GM12878 (cell line): Measurements from ENCODE around the gene CADPS. TPM values are rescaled to one million over a fixed set of nuclear protein-coding genes. Genes with fewer than 3 reads are reported as not detected.

Experiments used
- ATAC-seq: fragments of 200-7000 bp; cut with Tn5 transposase; 3 replicates; pipeline ENCODE4 v1.9.1; 2020; ENCODE audit warnings: mild to moderate bottlenecking, moderate library complexity
- Bru-seq: library from RNA; stranded (reverse); fragments of 400-500 nt; gene quantifications from one replicate; lab custom pipeline; 2021; lab: Mats Ljungman, UMichigan
- BruChase-seq, 2 experiments: library from RNA; stranded (reverse); fragments of 400-500 nt; gene quantifications; one replicate each; lab custom pipeline; 2021; lab: Mats Ljungman, UMichigan
- BruUV-seq: library from RNA; stranded (reverse); fragments of 400-500 nt; replicated peaks from 2 replicates; lab custom pipeline; 2021; lab: Mats Ljungman, UMichigan
- CTCF ChIA-PET: fragments of 300-600 bp; sonication (Branson Sonifier 250); formaldehyde crosslinking; extraction: SDS; loops from one replicate; lab custom pipeline; 2021; ENCODE audit warnings: inconsistent platforms; lab: Yijun Ruan, JAX
- POLR2A ChIA-PET: fragments of 350-600 bp; formaldehyde crosslinking; extraction: SDS; loops from one replicate; lab custom pipeline; 2021; ENCODE audit warnings: inconsistent platforms; lab: Charles Lee
- RAD21 ChIA-PET: fragments of 300-600 bp; sonication (Branson Sonifier 250); formaldehyde crosslinking; loops from one replicate; lab custom pipeline; 2023; ENCODE audit warnings: antibody characterized with exemption; ENCODE audit not compliant: unreplicated experiment; lab: Charles Lee
- SMC1A ChIA-PET: fragments of 300-600 bp; sonication (Branson Sonifier 250); formaldehyde crosslinking; loops from one replicate; lab custom pipeline; 2023; ENCODE audit not compliant: unreplicated experiment, uncharacterized antibody; lab: Charles Lee
- DNase-seq: peaks from one replicate; pipeline ENCODE4 v3.0.0-alpha.2; 2011; ENCODE audit warnings: low read depth, low spot score
- FAIRE-seq: peaks from 3 replicates; lab custom pipeline; 2011; peaks lifted over from hg19 to GRCh38; lab: Jason Lieb, UNC
- H2AFZ ChIP-seq: 2 replicates; pipeline ENCODE4 v1.6.0; 2011; ENCODE audit warnings: low read depth, low read length, control low read depth; ENCODE audit not compliant: control insufficient read depth
- H3K27ac ChIP-seq: 2 replicates; pipeline ENCODE4 v1.5.1; 2011; ENCODE audit warnings: control low read depth; ENCODE audit not compliant: control insufficient read depth, insufficient read depth
- H3K27me3 ChIP-seq, 2 experiments: replicated peaks in 1 of 2; 2 replicates each; pipeline versions ENCODE4 v1.6.0 to v1.6.1; 2011; ENCODE audit warnings: low read length in 1 of 2; ENCODE audit not compliant: control insufficient read depth in 2 of 2, insufficient read depth in 2 of 2
- H3K36me3 ChIP-seq, 2 experiments: 2 replicates each; pipeline ENCODE4 v1.5.1; 2011; ENCODE audit warnings: low read length in 1 of 2; ENCODE audit not compliant: control insufficient read depth in 2 of 2, insufficient read depth in 2 of 2
- H3K4me1 ChIP-seq: 2 replicates; pipeline ENCODE4 v1.6.1; 2011; ENCODE audit warnings: mild to moderate bottlenecking, low read length, moderate library complexity, mixed read lengths; ENCODE audit not compliant: control insufficient read depth, insufficient read depth
- H3K4me2 ChIP-seq: 2 replicates; pipeline ENCODE4 v1.6.0; 2011; ENCODE audit warnings: control low read depth; ENCODE audit not compliant: control insufficient read depth, insufficient read depth
- H3K4me3 ChIP-seq: fragments of 200-600 bp; sonication (generic); 2 replicates; pipeline ENCODE4 v1.5.1; 2016
- H3K79me2 ChIP-seq: 2 replicates; pipeline ENCODE4 v1.6.0; 2011; ENCODE audit warnings: low read length; ENCODE audit not compliant: control insufficient read depth, insufficient read depth
- H3K9ac ChIP-seq: 2 replicates; pipeline ENCODE4 v1.8.0; 2011; ENCODE audit warnings: low read length, control low read depth, mixed read lengths; ENCODE audit not compliant: control insufficient read depth, insufficient read depth
- H3K9me3 ChIP-seq: replicated peaks from 3 replicates; pipeline ENCODE4 v1.5.1; 2011; ENCODE audit warnings: mild to moderate bottlenecking, low read length; ENCODE audit not compliant: control insufficient read depth, insufficient read depth
- H4K20me1 ChIP-seq: 2 replicates; pipeline ENCODE4 v1.6.0; 2011; ENCODE audit not compliant: control insufficient read depth, insufficient read depth
- RBBP5 ChIP-seq: fragments of 200-600 bp; sonication (generic); conservative IDR thresholded peaks from 2 replicates; pipeline ENCODE4 v1.6.1; 2016
- SUZ12 ChIP-seq: fragments of 200-600 bp; sonication (generic); IDR thresholded peaks from one replicate; pipeline ENCODE4 v1.6.1; 2018; ENCODE audit warnings: antibody characterized with exemption, mild to moderate bottlenecking; ENCODE audit not compliant: unreplicated experiment
- WGBS: methylation state at CpG from one replicate; pipeline ENCODE4 v1.1.6; 2016; ENCODE audit warnings: low lambda C conversion rate; ENCODE audit not compliant: insufficient replicate concordance, insufficient coverage; ENCODE audit errors: missing lambda C conversion rate; 5-methylcytosine and 5-hydroxymethylcytosine counted together
- in situ Hi-C: fragments of 300-500 bp; cut with MboI; formaldehyde crosslinking; loops from 9 replicates; pipeline ENCODE4 v1.14.3; 2018; ENCODE audit warnings: mixed read lengths
- intact Hi-C: fragments of 100-400 bp; cut with micrococcal nuclease; formaldehyde crosslinking; loops from one replicate; pipeline ENCODE4 v1.14.2; 2022; ENCODE audit not compliant: unreplicated experiment
- long read RNA-seq, 2 experiments: library from polyadenylated mRNA; unstranded; transcript quantifications; one replicate each; pipeline ENCODE4 v2.0.0, GENCODE V29; 2019 to 2020
- polyA minus RNA-seq, 3 experiments: library from RNA; depleted of rRNA, polyadenylated mRNA; stranded (reverse); fragments of >200 nt; gene quantifications; 2 replicates each; pipeline ENCODE4 v1.2.3, GENCODE V29; 2011
- polyA plus RNA-seq, 11 experiments: library from polyadenylated mRNA; depleted of rRNA in 4 of 11; unstranded in 6 of 11; stranded (reverse) in 5 of 11; fragments of >200 nt; fragmentation: Nextera tagmentation in 4 of 11; fragmentation: Illumina TruSeq in 1 of 11; extraction: Ambion mirVana in 4 of 11; extraction: Trizol in 1 of 11; gene quantifications; 1 replicate in 1 of 11; 2 replicates in 10 of 11; pipeline versions ENCODE4 v1.2.1 to v1.2.3, GENCODE V29; 2011 to 2016; ENCODE audit warnings: inconsistent platforms in 2 of 11, missing spikeins in 2 of 11, low read depth in 1 of 11
- total RNA-seq, 4 experiments: library from RNA; depleted of rRNA in 3 of 4; stranded (reverse); fragments of >200 nt in 3 of 4; fragmentation: Illumina TruSeq in 1 of 4; extraction: Trizol in 1 of 4; gene quantifications; 2 replicates each; pipeline versions ENCODE4 v1.2.1 to v1.2.3, GENCODE V29; 2013 to 2021

The CADPS gene
- 0.33 TPM in 1 of 2 replicates, not detected in the other for total RNA-seq (2013; cell fraction: nucleolus; rRNA removed)
- not detected in 2 replicates for total RNA-seq (2014; rRNA removed)
- not detected in 2 replicates for total RNA-seq (2014; rRNA removed; fragmentation: Illumina TruSeq; extraction: Trizol)
- total RNA-seq (2021): not detected in 2 replicates
- not detected for polyA plus RNA-seq (2011; ENCODE audit: low read depth)
- polyA plus RNA-seq (2011; rRNA removed): 0.19 and 0.20 TPM in 2 replicates
- 0.08 and 0.40 TPM in 2 replicates for polyA plus RNA-seq (2011; cell fraction: cytosol; rRNA removed)
- polyA plus RNA-seq (2011; cell fraction: nucleus; rRNA removed): 0.12 and 0.28 TPM in 2 replicates
- polyA plus RNA-seq (2012): 0.07 TPM in 1 of 2 replicates, not detected in the other
- polyA plus RNA-seq (2014; fragmentation: Illumina TruSeq; extraction: Trizol): not detected in 2 replicates
- not detected for polyA plus RNA-seq (2014; fragmentation: Nextera tagmentation; extraction: Ambion mirVana)
- polyA plus RNA-seq (2014; rRNA removed): not detected in 2 replicates
- polyA plus RNA-seq (2016; fragmentation: Nextera tagmentation; extraction: Ambion mirVana): not detected
- polyA minus RNA-seq (2011; rRNA and poly(A)+ RNA removed): 0.41 TPM in 1 of 2 replicates, not detected in the other
- not detected in 2 replicates for polyA minus RNA-seq (2011; cell fraction: cytosol; rRNA and poly(A)+ RNA removed)
- 0.67 TPM in 1 of 2 replicates, not detected in the other for polyA minus RNA-seq (2011; cell fraction: nucleus; rRNA and poly(A)+ RNA removed)
- percentile 8 among the genes with signal in this experiment for Bru-seq, nascent RNA
- percentile 3 among the genes with signal in this experiment for BruChase-seq, experiment 1, labeled RNA remaining after a 6-hour chase
- percentile 3 among the genes with signal in this experiment for BruChase-seq, experiment 2, labeled RNA remaining after a 2-hour chase
- long read RNA-seq, experiment 1: 0 reads
- long read RNA-seq, experiment 2, partial matches to known transcripts: 1 of 4 reads
- long read RNA-seq, experiment 2, other reads (novel, unspliced or antisense): 3 of 4 reads

DNA sequence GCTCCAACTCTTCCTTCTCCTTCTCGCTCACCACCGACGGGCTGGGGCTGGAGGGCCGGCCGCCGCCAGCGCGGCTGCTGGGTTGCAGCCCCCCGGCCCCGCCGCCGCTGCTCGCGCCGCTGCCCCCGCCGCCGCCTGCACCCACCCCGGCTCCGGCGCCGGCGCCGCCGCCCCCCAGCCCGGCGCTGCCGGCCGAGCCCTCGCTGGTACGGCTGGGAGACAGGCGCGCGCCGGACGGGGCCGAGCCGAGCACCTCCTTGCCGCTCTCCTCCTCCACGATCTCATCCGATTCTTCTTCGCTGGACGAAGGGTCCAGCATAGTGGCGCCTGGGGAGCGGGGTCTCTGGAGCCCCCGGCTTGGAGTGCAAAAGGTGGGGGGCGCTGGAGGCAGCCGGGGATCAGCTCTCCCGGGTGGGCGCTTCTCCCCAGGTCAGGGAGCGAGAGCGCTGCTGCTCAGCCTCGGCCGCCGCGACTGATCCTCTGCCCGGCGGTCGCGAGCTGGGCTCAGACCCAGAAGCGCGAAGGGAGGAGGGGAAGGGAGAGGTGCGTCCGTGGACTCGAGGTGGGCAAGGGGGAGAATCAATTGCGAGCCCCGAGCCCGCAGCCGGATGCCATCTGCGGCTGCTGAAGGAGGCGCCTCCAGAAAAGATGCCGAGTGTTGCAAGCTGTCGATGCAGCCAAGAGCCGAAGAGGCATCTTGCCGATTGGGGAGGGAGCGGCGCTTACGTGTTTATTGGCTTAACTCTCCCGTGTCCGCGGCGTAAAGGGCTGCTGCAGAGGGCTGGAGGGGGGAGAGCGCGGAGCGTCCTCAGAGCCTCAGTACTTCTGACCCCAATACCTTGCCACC, at the start of gene CADPS:
CADPS (minus strand) TSS at position 706 of the 847 bp plus-strand sequence; CDS start at position 319, 387 bp downstream.
- DNase-seq: no peak
- in situ Hi-C loops: no loop called here
- Histone ChIP-seq H3K79me2 (no peaks in the 10 kb centered on the region), H3K36me3 (no peaks in the 10 kb centered on the region), H3K4me2 (no peak within 1 kb of the TSS; the same call in 1 of the 2 replicates), H3K9me3 (no peaks in the 10 kb centered on the region), H3K27me3 (peaks cover 3 to 4% of the 10 kb centered on the region in 2 experiments), H2AFZ (no peak within 1 kb of the TSS), H3K27ac (no peak within 1 kb of the TSS), H3K4me1 (no peaks in the 10 kb centered on the region), H4K20me1 (no peaks in the 10 kb centered on the region), H3K9ac (no peak within 1 kb of the TSS), H3K4me3 (no peak within 1 kb of the TSS)
- intact Hi-C loops: no loop called here
- SMC1A ChIA-PET: no interaction called here
- no peak for FAIRE-seq
- no TSS peak for BruUV-seq
- peak; percentile 99 for TF ChIP-seq SUZ12
- no peak for TF ChIP-seq RBBP5
- WGBS: 9% methylated on average over 48 of the region's 85 CpGs
- CTCF ChIA-PET: no interaction called here
- ATAC-seq: no peak
- RAD21 ChIA-PET: no interaction called here
- POLR2A ChIA-PET: no interaction called here
